ENCODE data around the gene ANKEF1. TPM values are rescaled to one million over a fixed set of nuclear protein-coding genes. Genes with fewer than 3 reads are reported as not detected.

Gene ANKEF1
- total RNA-seq, 4 donors from 2014 or later, result 4.4 to 5.7 (median 5.0) TPM

- Histone ChIP-seq H3K27ac (no peak overlapping the region), H3K36me3 (no peaks in the 10 kb centered on the region), H3K9me3 (no peaks in the 10 kb centered on the region), H3K27me3 (no peaks in the 10 kb centered on the region), H3K4me3 (no peak overlapping the region), H3K4me1 (no peaks in the 10 kb centered on the region)
- intact Hi-C loops (cut with DNase I), result no loop called here
- no peak for TF ChIP-seq POLR2A (IDR thresholded peaks at IDR 0.05)
- TF ChIP-seq, protein P1, sequence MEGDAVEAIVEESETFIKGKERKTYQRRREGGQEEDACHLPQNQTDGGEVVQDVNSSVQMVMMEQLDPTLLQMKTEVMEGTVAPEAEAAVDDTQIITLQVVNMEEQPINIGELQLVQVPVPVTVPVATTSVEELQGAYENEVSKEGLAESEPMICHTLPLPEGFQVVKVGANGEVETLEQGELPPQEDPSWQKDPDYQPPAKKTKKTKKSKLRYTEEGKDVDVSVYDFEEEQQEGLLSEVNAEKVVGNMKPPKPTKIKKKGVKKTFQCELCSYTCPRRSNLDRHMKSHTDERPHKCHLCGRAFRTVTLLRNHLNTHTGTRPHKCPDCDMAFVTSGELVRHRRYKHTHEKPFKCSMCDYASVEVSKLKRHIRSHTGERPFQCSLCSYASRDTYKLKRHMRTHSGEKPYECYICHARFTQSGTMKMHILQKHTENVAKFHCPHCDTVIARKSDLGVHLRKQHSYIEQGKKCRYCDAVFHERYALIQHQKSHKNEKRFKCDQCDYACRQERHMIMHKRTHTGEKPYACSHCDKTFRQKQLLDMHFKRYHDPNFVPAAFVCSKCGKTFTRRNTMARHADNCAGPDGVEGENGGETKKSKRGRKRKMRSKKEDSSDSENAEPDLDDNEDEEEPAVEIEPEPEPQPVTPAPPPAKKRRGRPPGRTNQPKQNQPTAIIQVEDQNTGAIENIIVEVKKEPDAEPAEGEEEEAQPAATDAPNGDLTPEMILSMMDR (IDR thresholded peaks at IDR 0.05), result no peak
- 75 to 81% methylated on average over 2 of the region's 2 CpGs for WGBS, 2 donors
- no peak for DNase-seq
These were observed 29.9 kb upstream of the ANKEF1 start for GRCh38 chr20:10004900-10005299.

GRCh38 chr20:10005885-10006284 is 28.9 kb upstream of the ANKEF1 start:
- H3K4me3 ChIP-seq, result no peak overlapping the region
- no peak for DNase-seq
- H3K27ac ChIP-seq, result no peak overlapping the region
- no peaks in the 10 kb centered on the region for H3K36me3 ChIP-seq
- intact Hi-C loops (cut with DNase I), result no loop called here
- H3K9me3 ChIP-seq, result no peaks in the 10 kb centered on the region
- H3K4me1 ChIP-seq, result no peaks in the 10 kb centered on the region
- 79 to 86% methylated on average over 1 of the region's 1 CpG for WGBS, 2 donors
- TF ChIP-seq, protein P1 (IDR thresholded peaks at IDR 0.05), result no peak
- TF ChIP-seq POLR2A (IDR thresholded peaks at IDR 0.05), result no peak
- H3K27me3 ChIP-seq, result no peaks in the 10 kb centered on the region

- intact Hi-C loops (cut with DNase I), result no loop called here
- no peak overlapping the region for H3K27ac ChIP-seq
- no peak for TF ChIP-seq POLR2A (IDR thresholded peaks at IDR 0.05)
- TF ChIP-seq, protein P1 (IDR thresholded peaks at IDR 0.05), result no peak
- 71 to 73% methylated on average over 4 of the region's 4 CpGs for WGBS, 2 donors
- no peaks in the 10 kb centered on the region for H3K9me3 ChIP-seq
- no peaks in the 10 kb centered on the region for H3K36me3 ChIP-seq
- no peaks in the 10 kb centered on the region for H3K27me3 ChIP-seq
- no peaks in the 10 kb centered on the region for H3K4me1 ChIP-seq
- DNase-seq, result no peak
- H3K4me3 ChIP-seq, result no peak overlapping the region
These were observed 28.2 kb upstream of the ANKEF1 start for GRCh38 chr20:10006447-10007090.

DNA sequence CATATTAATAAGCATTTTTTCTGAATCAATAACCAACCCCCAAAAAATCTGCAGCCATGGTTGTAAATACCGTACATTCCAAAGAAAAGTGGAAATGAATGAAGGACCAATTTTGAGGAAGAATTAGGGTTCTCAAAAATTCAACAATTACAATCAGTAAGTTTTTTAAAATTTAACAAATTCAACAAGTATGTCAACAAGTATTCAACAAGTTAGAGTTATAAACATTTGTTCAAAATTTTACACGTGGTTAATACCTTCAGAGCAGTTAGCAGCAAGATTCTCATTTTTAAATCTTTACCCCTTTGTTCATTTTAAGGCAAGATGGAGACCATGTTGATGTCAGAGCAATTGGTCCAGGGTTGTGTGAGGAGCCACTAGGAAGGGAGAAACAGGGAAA is 27.6 kb upstream of the ANKEF1 start:
- intact Hi-C loops (cut with DNase I), result no loop called here
- WGBS, 2 donors, result 48 to 52% methylated on average over 2 of the region's 2 CpGs
- no peak overlapping the region for H3K27ac ChIP-seq
- H3K36me3 ChIP-seq, result no peaks in the 10 kb centered on the region
- H3K4me1 ChIP-seq, result no peaks in the 10 kb centered on the region
- TF ChIP-seq, protein P1 (IDR thresholded peaks at IDR 0.05), result no peak
- no peak for TF ChIP-seq POLR2A (IDR thresholded peaks at IDR 0.05)
- H3K27me3 ChIP-seq, result no peaks in the 10 kb centered on the region
- no peak for DNase-seq
- H3K4me3 ChIP-seq, result no peak overlapping the region
- H3K9me3 ChIP-seq, result no peaks in the 10 kb centered on the region

DNA sequence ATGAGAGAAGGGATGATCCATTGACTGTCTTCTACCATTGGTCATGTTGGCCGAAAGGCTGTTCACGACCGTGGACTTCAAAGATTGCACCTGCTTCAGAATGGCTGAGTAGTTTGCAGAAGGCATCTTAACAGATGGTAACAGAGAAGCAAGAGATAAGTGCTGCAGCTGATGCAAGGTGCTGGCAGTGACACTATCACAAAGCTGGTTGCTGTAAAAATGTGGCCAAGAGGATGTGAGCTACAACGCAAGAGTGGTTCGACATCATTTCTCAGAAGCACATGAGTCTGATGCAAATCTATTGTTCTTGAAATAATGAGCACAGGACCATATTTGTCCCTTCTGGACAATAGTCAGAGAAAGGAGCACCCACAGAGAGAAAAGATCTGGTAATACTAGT is 27.0 kb upstream of the ANKEF1 start:
- no peak for DNase-seq
- Histone ChIP-seq H3K27ac (no peak overlapping the region), H3K4me1 (no peaks in the 10 kb centered on the region), H3K36me3 (no peaks in the 10 kb centered on the region), H3K9me3 (no peaks in the 10 kb centered on the region), H3K27me3 (no peaks in the 10 kb centered on the region), H3K4me3 (no peak overlapping the region)
- WGBS, 2 donors, result 83% methylated on average over 5 of the region's 5 CpGs
- intact Hi-C loops (cut with DNase I), result no loop called here
- no peak for TF ChIP-seq POLR2A (IDR thresholded peaks at IDR 0.05)
- TF ChIP-seq, protein P1 (IDR thresholded peaks at IDR 0.05), result no peak
